GM23338 (cell line): ENCODE measurements around the gene S1PR2.

ENCODE experiments used
- POLR2AphosphoS5 ChIP-seq: IDR thresholded peaks from 2 replicates; pipeline ENCODE4 v1.6.1; 2016; ENCODE audit warnings: antibody characterized with exemption, low read depth
- TF ChIP-seq, protein P1 (sequence below): IDR thresholded peaks from one replicate; pipeline ENCODE4 v1.6.1; 2018; ENCODE audit warnings: antibody characterized with exemption; ENCODE audit not compliant: unreplicated experiment

- no peak for TF ChIP-seq POLR2AphosphoS5
- TF ChIP-seq, protein P1, sequence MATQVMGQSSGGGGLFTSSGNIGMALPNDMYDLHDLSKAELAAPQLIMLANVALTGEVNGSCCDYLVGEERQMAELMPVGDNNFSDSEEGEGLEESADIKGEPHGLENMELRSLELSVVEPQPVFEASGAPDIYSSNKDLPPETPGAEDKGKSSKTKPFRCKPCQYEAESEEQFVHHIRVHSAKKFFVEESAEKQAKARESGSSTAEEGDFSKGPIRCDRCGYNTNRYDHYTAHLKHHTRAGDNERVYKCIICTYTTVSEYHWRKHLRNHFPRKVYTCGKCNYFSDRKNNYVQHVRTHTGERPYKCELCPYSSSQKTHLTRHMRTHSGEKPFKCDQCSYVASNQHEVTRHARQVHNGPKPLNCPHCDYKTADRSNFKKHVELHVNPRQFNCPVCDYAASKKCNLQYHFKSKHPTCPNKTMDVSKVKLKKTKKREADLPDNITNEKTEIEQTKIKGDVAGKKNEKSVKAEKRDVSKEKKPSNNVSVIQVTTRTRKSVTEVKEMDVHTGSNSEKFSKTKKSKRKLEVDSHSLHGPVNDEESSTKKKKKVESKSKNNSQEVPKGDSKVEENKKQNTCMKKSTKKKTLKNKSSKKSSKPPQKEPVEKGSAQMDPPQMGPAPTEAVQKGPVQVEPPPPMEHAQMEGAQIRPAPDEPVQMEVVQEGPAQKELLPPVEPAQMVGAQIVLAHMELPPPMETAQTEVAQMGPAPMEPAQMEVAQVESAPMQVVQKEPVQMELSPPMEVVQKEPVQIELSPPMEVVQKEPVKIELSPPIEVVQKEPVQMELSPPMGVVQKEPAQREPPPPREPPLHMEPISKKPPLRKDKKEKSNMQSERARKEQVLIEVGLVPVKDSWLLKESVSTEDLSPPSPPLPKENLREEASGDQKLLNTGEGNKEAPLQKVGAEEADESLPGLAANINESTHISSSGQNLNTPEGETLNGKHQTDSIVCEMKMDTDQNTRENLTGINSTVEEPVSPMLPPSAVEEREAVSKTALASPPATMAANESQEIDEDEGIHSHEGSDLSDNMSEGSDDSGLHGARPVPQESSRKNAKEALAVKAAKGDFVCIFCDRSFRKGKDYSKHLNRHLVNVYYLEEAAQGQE, result no peak
These were observed 38.4 kb upstream of the S1PR2 start for GRCh38 chr19:10269333-10270179.
